Activated T-helper 1 cell treated with Interleukin-2 at 50 U/mL for 16 hours (primary cell): Measurements from ENCODE around the gene NAB2.

Experiments
- DNase-seq: peaks from one replicate; pipeline ENCODE4 v3.0.0-alpha.2; 2020; ENCODE audit warnings: low read depth

The NAB2 gene

GRCh38 chr12:57133013-57133569, 44.2 kb downstream of the NAB2 start:
- DNase-seq = no peak

- no peak for DNase-seq
Observed at GRCh38 chr12:57133916-57134315, 45.0 kb downstream of the NAB2 start.

GRCh38 chr12:57134949-57135348, 46.0 kb downstream of the NAB2 start:
- no peak for DNase-seq

GRCh38 chr12:57135527-57136326, 46.8 kb downstream of the NAB2 start:
- no peak for DNase-seq

GRCh38 chr12:57138526-57139272, 49.8 kb downstream of the NAB2 start:
- DNase-seq = no peak

- no peak for DNase-seq
Observed at GRCh38 chr12:57139796-57140649, 51.1 kb downstream of the NAB2 start.

- DNase-seq = no peak
Observed at GRCh38 chr12:57141249-57141648, 52.3 kb downstream of the NAB2 start.

GRCh38 chr12:57142121-57142520, 53.2 kb downstream of the NAB2 start:
- DNase-seq = no peak

- DNase-seq = no peak
Observed at GRCh38 chr12:57142727-57143126, 53.8 kb downstream of the NAB2 start.

- no peak for DNase-seq
Observed at GRCh38 chr12:57143454-57143853, 54.5 kb downstream of the NAB2 start.
